Activated CD4-positive, alpha-beta T cell treated with anti-CD3 and anti-CD28 coated beads, Interleukin-2, amount 50 U/mL, for 4 hours (primary cell): ENCODE measurements around the gene ATRNL1.

Experiments
- DNase-seq, 2 experiments: peaks; one replicate each; pipeline ENCODE4 v3.0.0-alpha.2; 2020

The ATRNL1 gene

GRCh38 chr10:115957786-115958442, 864.7 kb downstream of the ATRNL1 start:
- DNase-seq, result no peak

DNA sequence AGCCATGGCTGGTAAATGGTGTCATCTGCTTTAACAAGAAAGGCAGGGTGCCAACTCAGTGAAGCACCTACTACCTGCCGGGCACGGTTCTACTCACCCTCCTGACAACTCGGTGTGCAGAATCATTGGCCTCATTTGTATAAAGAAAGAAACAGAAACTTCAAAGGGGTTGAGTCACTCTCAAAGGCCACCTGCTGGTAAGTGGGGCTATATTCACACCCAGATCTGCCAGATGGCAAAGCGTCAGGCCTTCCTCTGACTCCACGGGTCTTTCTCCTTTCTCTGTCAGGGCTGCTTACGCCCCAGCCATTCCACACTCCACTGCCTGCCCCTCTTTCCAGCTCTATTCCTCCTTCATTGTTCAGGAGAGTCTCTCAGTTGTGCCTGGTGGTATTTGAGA, 870.7 kb downstream of the ATRNL1 start:
- DNase-seq, result no peak

DNA sequence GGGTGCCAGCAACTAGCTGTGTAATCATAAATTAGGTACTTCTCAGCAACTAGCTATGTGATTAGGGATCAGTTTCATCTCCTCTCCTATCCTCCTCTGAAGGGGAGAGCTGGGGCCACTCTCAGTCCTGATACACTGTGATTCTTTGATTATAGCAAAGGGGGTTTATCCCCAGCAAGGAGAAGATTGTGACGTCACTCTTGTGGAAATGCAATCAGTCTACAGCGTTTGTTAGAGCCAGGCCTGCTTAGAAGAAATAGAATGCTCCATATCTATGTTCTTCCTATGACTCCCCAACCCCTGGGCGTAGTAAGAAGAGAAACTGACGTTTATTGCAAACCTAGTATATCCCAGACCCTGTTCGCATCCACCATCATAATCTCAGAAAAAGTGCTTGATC, 871.7 kb downstream of the ATRNL1 start:
- no peak for DNase-seq

- DNase-seq, result no peak
Measured at GRCh38 chr10:115965376-115965775, 872.2 kb downstream of the ATRNL1 start.

DNA sequence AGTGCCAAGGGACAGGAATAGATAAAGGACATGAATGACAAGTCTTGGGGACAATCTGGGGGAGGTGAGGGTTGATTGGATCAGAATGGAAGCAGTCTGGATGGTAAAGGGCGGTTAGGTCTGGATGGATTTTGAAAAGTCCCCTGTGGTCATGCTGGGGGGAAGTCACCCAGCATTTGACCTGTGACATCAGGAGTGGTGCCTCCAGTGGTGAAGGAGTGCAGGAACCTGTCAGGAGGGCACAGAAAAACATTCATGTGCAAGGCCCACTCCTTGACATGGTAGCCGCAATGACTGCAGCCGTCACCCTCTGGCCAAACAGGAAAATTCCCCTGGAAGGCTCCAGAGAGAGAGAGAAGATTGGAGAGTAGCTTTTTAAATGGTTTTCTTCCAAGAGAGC, 875.1 kb downstream of the ATRNL1 start:
- DNase-seq, result no peak

DNA sequence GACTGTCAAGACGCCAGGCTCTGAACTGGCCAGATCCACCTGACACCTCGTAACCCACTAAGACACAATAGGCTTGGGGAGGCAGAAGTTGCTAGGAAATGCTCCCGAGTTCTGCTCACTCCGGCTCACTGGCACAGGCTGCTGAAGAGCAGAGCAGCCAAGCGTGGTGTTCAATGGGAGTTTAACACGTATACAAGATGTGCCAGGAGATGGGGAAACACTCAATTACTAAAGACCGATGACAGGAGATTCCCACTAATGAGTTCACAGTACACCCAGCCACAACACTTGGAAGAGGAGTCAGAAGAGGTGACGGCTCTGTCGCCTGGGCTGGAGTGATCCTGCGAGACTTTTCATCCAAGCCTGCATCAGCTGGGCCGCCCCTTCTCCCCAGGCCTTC, 876.4 kb downstream of the ATRNL1 start:
- no peak for DNase-seq

GRCh38 chr10:115971921-115972320, 878.8 kb downstream of the ATRNL1 start:
- DNase-seq, result no peak

DNA sequence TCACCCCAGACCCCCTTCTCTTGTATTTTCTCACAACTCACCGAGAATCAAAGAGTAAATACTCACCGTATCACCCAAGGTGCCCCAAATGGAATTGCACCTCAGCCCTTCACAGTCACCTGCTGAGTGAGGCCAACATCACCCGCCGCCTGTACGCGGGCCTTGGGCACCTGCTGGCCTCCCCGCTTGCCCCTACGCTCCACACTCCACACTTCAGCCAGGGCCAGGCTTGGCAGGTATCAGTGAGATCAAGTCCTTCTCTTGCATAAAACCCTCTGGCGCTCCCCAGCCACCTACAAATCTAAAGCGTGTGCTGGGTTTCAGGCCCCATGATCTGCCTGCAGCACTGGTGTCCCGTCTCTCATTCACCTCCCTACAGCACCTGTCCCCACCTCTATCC, 879.3 kb downstream of the ATRNL1 start:
- DNase-seq, result no peak

DNA sequence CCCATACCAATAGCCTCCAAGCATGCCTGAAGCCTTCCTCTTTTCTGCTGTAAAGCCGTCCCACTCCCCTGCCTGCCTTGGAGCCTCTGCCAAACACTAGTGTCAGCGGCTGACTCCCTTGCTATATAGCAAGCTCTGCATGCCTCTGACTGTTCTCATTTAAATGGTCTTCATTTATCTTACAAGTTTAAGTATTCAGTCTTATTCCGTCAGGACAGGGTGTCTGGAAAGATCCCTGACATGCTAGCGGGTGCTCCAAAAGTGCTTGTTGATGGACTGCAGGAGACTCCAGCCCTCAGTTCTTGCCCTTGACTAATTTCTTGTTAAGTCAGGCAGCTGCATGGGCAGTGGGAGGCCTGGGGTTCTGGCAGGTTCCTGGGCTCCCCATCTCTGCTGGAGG, 881.2 kb downstream of the ATRNL1 start:
- DNase-seq, result no peak

GRCh38 chr10:115974816-115975430, 881.8 kb downstream of the ATRNL1 start:
- DNase-seq, result no peak

DNA sequence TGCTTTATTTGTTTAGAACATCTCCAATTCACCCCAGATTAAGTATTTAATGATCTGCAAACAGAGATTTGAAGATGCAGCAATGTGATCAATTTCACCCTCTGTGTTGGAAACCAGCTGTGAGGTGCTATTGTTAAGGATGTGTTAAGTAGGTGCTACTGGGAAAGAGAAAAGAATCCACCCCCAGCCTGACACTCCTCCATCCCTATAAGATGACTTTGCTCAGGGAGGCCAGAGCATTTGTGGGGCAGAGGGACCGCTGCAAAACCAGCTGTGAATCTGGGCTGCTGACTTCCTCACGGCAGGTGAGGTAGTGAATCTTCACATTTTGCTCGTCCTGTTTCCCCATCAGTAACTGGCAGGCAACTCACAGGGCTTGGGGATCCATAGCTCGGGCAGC, 882.3 kb downstream of the ATRNL1 start:
- no peak for DNase-seq

DNA sequence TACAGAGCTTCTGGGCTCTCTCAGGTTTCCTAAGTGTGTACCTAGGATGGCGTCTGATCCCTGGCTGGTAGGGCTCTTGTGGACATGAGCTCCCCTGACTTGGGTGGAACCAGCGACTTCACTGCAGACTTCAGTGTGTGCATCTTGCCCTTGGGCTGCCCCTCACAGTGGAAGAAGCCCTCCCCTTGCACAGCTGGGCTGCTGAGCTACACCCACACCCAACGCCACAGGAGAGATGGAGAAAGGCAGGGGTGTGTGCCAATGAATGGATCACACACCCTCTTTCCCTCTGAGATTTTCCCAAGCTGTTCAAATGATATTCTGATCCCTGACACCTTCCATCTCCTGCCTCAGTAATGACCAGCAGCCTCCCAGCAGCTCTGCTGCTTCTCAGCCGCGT, 883.2 kb downstream of the ATRNL1 start:
- no peak for DNase-seq

GRCh38 chr10:115977855-115978254, 884.7 kb downstream of the ATRNL1 start:
- DNase-seq, result no peak

- DNase-seq, result no peak
Measured at GRCh38 chr10:115979576-115979975, 886.4 kb downstream of the ATRNL1 start.

GRCh38 chr10:115980470-115980869, 887.3 kb downstream of the ATRNL1 start:
- no peak for DNase-seq

DNA sequence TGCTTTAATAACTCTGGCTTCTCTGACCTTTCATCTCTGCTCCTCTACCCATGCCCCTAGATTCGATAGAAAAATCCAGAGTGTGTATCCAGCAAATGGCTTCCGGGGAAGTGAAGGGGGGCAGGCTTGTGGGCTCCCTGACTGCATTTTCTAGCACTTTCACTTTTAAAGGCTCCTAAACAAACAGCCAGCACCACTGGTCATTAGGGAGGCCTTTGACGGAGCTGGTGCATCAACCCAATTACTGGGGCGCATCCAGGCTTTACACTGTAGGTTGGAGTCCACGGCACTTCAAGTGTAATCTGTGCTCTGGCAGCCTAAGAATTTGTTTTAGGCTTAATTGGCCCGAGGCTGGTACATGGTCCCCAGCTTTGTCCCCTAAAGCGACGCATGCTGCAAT, 887.9 kb downstream of the ATRNL1 start:
- DNase-seq, result no peak

GRCh38 chr10:115982076-115982475, 888.9 kb downstream of the ATRNL1 start:
- DNase-seq, result no peak

- no peak for DNase-seq
Measured at GRCh38 chr10:115982526-115982925, 889.4 kb downstream of the ATRNL1 start.

DNA sequence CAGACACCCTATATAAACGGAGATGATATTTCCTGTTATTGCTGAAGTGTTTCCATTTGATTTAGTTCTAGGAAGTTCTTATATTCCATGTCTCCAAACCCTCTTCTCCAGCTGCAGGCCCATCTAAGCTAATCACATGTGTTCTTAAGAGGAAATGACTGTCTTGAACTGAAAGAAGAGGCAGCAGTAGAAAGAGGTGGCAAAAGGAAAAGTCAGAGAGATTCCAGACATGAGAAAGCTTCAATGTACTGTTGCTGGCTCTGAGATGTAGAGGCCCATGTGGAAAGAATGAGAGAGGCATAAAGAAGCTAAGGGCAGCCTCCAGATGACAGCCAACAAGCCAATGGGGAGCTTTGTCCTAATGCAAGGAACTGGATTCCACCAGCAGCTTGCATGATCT, 892.6 kb downstream of the ATRNL1 start:
- DNase-seq, result no peak

GRCh38 chr10:115988380-115988779, 895.2 kb downstream of the ATRNL1 start:
- DNase-seq, result no peak

GRCh38 chr10:115989621-115990020, 896.5 kb downstream of the ATRNL1 start:
- no peak for DNase-seq

DNA sequence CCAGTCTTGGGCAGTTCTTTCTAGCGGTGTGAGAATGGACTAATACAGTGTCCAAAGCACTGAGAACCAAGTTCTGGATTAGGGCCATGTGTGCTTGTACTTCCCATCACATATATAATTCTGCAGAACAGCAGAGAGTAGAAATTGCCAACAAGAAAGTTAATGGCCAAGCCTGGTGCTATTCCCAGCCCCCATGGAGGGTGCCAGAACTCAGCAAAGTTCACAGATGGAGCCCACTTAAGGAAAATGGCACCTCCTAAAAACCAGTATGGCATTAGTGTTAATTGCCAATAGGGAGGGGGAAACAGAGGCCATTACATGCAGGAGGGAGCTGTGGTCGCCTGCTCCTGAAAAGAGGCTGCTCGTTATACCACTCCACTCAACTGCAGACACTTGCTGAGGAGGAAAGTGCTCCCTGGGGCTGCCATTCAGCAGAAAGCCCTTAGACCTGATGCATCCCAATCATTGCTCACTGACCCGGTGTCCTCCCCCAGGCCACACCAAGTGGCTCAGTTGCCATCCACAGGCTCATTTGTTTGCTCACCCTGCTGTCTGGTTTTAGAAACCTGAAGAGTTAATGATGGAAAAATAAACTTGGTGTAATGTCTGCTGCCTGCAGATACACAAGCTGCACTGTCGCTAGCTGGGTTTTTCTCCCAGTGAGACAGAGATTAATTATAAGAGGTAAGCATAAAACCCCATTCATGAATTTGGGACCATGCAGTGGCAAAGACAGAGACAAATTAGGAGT, 899.2 kb downstream of the ATRNL1 start:
- DNase-seq, result no peak

GRCh38 chr10:115996031-115996430, 902.9 kb downstream of the ATRNL1 start:
- no peak for DNase-seq

- DNase-seq, result no peak
Measured at GRCh38 chr10:115998301-115998700, 905.1 kb downstream of the ATRNL1 start.
